ENCODE results near the gene ATP2A3.

DNA sequence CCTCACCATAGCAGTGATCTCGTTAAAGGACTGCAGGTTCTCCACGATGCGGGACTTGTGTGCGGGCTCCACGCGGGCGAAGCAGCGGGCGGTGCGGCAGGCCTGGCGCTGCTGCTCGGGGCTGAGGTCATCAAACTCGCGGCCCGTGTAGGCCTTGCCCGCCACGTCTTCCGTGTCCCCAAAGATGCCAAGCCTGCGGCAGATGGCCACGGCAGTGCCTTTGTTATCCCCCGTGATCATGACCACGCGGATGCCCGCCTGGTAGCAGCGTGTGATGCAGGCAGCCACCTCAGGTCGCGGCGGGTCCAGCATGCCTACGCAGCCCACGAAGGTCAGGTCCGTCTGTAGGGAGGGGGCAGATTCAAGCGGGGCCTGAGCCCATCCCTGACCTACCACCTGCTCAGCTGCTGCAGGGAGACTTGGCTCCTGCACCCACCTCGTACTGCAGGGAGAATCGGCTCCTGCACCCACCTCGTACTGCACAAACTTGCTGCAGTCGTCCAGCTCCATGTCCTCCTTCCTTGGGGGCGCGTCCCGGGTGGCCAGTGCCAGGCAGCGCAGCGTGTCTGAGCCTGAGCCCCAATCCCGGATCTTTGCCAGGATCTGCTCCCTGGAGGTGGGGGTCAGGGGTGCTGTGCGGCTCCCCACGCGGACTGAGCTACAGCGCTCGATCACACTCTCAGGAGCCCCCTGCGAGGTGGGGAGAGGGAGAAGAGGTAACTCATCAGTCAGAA is 23.1 kb downstream of the ATP2A3 start:
- TF ChIP-seq, protein P1, sequence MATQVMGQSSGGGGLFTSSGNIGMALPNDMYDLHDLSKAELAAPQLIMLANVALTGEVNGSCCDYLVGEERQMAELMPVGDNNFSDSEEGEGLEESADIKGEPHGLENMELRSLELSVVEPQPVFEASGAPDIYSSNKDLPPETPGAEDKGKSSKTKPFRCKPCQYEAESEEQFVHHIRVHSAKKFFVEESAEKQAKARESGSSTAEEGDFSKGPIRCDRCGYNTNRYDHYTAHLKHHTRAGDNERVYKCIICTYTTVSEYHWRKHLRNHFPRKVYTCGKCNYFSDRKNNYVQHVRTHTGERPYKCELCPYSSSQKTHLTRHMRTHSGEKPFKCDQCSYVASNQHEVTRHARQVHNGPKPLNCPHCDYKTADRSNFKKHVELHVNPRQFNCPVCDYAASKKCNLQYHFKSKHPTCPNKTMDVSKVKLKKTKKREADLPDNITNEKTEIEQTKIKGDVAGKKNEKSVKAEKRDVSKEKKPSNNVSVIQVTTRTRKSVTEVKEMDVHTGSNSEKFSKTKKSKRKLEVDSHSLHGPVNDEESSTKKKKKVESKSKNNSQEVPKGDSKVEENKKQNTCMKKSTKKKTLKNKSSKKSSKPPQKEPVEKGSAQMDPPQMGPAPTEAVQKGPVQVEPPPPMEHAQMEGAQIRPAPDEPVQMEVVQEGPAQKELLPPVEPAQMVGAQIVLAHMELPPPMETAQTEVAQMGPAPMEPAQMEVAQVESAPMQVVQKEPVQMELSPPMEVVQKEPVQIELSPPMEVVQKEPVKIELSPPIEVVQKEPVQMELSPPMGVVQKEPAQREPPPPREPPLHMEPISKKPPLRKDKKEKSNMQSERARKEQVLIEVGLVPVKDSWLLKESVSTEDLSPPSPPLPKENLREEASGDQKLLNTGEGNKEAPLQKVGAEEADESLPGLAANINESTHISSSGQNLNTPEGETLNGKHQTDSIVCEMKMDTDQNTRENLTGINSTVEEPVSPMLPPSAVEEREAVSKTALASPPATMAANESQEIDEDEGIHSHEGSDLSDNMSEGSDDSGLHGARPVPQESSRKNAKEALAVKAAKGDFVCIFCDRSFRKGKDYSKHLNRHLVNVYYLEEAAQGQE (IDR thresholded peaks at IDR 0.05; ENCODE audit: insufficient read depth in 1 of 2, low read depth in 2 of 2, low read length in 2 of 2), result no peak
- TF ChIP-seq POLR2AphosphoS5 (IDR thresholded peaks at IDR 0.05; ENCODE audit: low read depth, low read length), result no peak
- no peak for TF ChIP-seq SIN3A (IDR thresholded peaks at IDR 0.05; ENCODE audit: borderline replicate concordance, insufficient read depth, low read length)
- TF ChIP-seq TAF1 (IDR thresholded peaks at IDR 0.05; ENCODE audit: borderline replicate concordance, insufficient read depth, low read length), result no peak
- no peak for TF ChIP-seq FOXP2 (optimal IDR thresholded peaks at IDR 0.05; ENCODE audit: borderline replicate concordance, extremely low read depth, extremely low read length, insufficient read depth)

Measured in PFSK-1 (cell line).